GM12873 (cell line): Measurements from ENCODE around the gene H6PD.

Experiments
- CTCF ChIP-seq: IDR thresholded peaks from 2 replicates; pipeline ENCODE4 v1.5.1; 2012; ENCODE audit warnings: low read depth, mild to moderate bottlenecking, moderate library complexity, low read length, control low read depth; ENCODE audit not compliant: insufficient read depth; ENCODE audit errors: missing control alignments

H6PD gene

GRCh38 chr1:9308236-9308785 lies 73.7 kb downstream of the H6PD start:
- TF ChIP-seq CTCF = no peak

GRCh38 chr1:9309080-9309479 lies 74.5 kb downstream of the H6PD start:
- no peak for TF ChIP-seq CTCF

- TF ChIP-seq CTCF = no peak
These were observed 75.4 kb downstream of the H6PD start for GRCh38 chr1:9309991-9310390.

DNA sequence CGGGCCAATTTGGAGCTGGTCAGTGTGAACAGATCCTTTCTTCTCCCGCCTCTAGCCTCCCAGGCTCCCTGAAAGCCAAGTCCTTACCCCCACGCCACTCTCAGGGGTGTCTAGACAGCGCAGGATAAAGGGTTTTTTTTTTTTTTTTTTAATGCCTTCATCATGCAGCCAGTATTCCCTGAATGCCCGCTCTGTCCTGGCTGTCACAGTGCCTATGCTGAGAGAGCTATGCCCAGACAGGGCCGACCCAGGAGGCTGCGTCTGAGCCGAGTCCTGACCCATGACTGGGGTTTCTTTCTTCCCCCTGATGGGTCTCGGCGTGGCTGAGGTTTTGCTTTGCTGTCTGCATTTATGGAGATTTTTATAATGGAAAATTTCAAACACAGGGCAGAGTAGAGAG lies 76.5 kb downstream of the H6PD start:
- no peak for TF ChIP-seq CTCF

GRCh38 chr1:9311479-9311878 lies 76.9 kb downstream of the H6PD start:
- no peak for TF ChIP-seq CTCF

GRCh38 chr1:9312168-9312720 lies 77.7 kb downstream of the H6PD start:
- TF ChIP-seq CTCF = no peak

GRCh38 chr1:9313576-9313975 lies 79.0 kb downstream of the H6PD start:
- TF ChIP-seq CTCF = no peak

GRCh38 chr1:9314111-9314510 lies 79.5 kb downstream of the H6PD start:
- TF ChIP-seq CTCF = no peak
